ENCODE measurements around the gene SNRPA1. TPM values are rescaled to one million over a fixed set of nuclear protein-coding genes. Genes with fewer than 3 reads are reported as not detected.

Gene SNRPA1
- total and polyA plus RNA-seq, 2 of the 13 experiments (the other 11 are each of a cell fraction or from before 2014, with no cell fraction given), result 41.2 to 108 TPM

DNA sequence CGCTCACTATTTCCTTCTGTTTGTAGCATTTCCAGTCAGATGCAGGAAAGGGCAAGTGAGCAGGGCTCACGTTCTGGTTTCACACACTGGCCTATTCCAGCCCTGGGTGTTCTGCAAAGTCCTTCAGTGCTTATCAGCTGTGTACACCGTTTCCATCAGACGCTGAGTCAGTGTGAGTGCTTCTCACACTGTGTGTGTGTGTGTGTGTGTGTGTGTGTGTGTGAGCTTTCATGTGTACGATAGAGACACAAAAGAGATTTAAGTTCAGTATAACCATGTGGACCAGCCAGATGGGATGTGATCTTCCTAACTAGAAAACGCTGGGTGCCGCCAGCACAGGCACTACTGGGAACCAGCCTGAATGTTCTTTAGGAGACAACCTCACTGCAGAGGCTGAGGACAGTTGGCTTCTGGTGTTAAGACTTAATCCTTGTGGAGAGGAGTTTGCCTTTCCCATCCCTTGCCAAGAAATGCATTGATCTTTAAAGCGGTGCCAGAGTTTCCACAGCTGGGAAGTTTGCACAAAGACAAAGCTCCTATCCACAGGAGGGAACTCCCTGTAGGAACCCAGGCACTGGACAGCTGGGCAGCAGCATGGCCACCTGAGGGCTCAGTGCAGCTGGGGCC, 39.3 kb downstream of the SNRPA1 start:
- Histone ChIP-seq H3K4me3 (replicated peaks in 1 of 3; ENCODE audit: insufficient read depth in 1 of 3, low read depth in 2 of 3, low read length in 3 of 3) (0 out of 6 replicates have a peak overlapping the region, but pooled peaks of 1 of the 3 experiments have one; percentile 9), H4K20me1 (ENCODE audit: insufficient read depth, low read length) (peaks cover 2% of the 10 kb centered on the region; the same call in 1 of the 2 replicates), H3K27ac (ENCODE audit: extremely low read length, insufficient read depth, low read length) (no peak overlapping the region), H3K4me2 (ENCODE audit: low read depth, low read length) (peak overlapping the region; percentile 60), H3K9me3 (ENCODE audit: low read length) (no peaks in the 10 kb centered on the region), H2AFZ (ENCODE audit: low read length) (peak overlapping the region; percentile 1), H3K4me1 (ENCODE audit: insufficient read depth, low read length) (peaks cover 42% of the 10 kb centered on the region), H3K9ac (ENCODE audit: insufficient read depth, low read depth, low read length) (no peak overlapping the region), H3K36me3 (replicated peaks in 1 of 2; ENCODE audit: control insufficient read depth in 1 of 2, insufficient read depth in 2 of 2, low read length in 2 of 2) (no peaks in the 10 kb centered on the region), H3K79me2 (ENCODE audit: insufficient read depth, low read length) (peaks cover 3% of the 10 kb centered on the region), H3K27me3 (ENCODE audit: control insufficient read depth in 1 of 2, insufficient read depth in 2 of 2, low read length in 2 of 2) (peaks cover 0 to 4% of the 10 kb centered on the region in 2 experiments; a peak in 2 of 5 replicates)
- no TSS peak for BruUV-seq (replicated peaks)
- DNase-seq (ENCODE audit: low spot score), result peak; percentile 45
- in situ Hi-C loops (cut with HindIII; ENCODE audit: extremely low pct_ligation_motif_present, low pct_unique_long_range_greater_than_20kb) (loop anchor here (5.0 to 25.0 kb wide), 4 partner anchors 171 to 593 kb away; partner anchors contain the start of gene LRRK1), intact Hi-C loops (cut with micrococcal nuclease; ENCODE audit: unreplicated experiment) (loop anchor here (10.0 kb wide), 2 partner anchors 131 to 341 kb away; partner anchors contain the start of gene LRRK1)
- FAIRE-seq, result no peak
- ChIA-PET POLR2A (interaction anchor here (0.9 to 1.4 kb wide), 2 partner anchors 12 to 165 kb away, joined by 3 to 4 read pairs; no protein-coding TSS in a partner anchor), CTCF (ENCODE audit: low intra/inter-chr PET ratio, low total read pairs) (interaction anchor here (3.0 to 4.7 kb wide), 2 partner anchors 166 to 240 kb away, joined by 37 to 72 read pairs; no protein-coding TSS in a partner anchor)
- WGBS (ENCODE audit: low lambda C conversion rate), result 0% methylated on average over 6 of the region's 8 CpGs
- peak; percentile 37 for ATAC-seq
- no peak for TF ChIP-seq SATB2 (CRISPR knock-in tag; IDR thresholded peaks at IDR 0.05)
- no peak for TF ChIP-seq FOXC1 (CRISPR knock-in tag; IDR thresholded peaks at IDR 0.05; ENCODE audit: borderline replicate concordance)
- TF ChIP-seq, protein P1, sequence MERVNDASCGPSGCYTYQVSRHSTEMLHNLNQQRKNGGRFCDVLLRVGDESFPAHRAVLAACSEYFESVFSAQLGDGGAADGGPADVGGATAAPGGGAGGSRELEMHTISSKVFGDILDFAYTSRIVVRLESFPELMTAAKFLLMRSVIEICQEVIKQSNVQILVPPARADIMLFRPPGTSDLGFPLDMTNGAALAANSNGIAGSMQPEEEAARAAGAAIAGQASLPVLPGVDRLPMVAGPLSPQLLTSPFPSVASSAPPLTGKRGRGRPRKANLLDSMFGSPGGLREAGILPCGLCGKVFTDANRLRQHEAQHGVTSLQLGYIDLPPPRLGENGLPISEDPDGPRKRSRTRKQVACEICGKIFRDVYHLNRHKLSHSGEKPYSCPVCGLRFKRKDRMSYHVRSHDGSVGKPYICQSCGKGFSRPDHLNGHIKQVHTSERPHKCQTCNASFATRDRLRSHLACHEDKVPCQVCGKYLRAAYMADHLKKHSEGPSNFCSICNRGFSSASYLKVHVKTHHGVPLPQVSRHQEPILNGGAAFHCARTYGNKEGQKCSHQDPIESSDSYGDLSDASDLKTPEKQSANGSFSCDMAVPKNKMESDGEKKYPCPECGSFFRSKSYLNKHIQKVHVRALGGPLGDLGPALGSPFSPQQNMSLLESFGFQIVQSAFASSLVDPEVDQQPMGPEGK (CRISPR knock-in tag; IDR thresholded peaks at IDR 0.05), result no peak
- TF ChIP-seq MXI1 (IDR thresholded peaks at IDR 0.05; ENCODE audit: borderline replicate concordance, low read depth, low read length), result no peak
- TF ChIP-seq GTF3A (CRISPR knock-in tag; conservative IDR thresholded peaks at IDR 0.05), result no peak
- TF ChIP-seq, protein P2, sequence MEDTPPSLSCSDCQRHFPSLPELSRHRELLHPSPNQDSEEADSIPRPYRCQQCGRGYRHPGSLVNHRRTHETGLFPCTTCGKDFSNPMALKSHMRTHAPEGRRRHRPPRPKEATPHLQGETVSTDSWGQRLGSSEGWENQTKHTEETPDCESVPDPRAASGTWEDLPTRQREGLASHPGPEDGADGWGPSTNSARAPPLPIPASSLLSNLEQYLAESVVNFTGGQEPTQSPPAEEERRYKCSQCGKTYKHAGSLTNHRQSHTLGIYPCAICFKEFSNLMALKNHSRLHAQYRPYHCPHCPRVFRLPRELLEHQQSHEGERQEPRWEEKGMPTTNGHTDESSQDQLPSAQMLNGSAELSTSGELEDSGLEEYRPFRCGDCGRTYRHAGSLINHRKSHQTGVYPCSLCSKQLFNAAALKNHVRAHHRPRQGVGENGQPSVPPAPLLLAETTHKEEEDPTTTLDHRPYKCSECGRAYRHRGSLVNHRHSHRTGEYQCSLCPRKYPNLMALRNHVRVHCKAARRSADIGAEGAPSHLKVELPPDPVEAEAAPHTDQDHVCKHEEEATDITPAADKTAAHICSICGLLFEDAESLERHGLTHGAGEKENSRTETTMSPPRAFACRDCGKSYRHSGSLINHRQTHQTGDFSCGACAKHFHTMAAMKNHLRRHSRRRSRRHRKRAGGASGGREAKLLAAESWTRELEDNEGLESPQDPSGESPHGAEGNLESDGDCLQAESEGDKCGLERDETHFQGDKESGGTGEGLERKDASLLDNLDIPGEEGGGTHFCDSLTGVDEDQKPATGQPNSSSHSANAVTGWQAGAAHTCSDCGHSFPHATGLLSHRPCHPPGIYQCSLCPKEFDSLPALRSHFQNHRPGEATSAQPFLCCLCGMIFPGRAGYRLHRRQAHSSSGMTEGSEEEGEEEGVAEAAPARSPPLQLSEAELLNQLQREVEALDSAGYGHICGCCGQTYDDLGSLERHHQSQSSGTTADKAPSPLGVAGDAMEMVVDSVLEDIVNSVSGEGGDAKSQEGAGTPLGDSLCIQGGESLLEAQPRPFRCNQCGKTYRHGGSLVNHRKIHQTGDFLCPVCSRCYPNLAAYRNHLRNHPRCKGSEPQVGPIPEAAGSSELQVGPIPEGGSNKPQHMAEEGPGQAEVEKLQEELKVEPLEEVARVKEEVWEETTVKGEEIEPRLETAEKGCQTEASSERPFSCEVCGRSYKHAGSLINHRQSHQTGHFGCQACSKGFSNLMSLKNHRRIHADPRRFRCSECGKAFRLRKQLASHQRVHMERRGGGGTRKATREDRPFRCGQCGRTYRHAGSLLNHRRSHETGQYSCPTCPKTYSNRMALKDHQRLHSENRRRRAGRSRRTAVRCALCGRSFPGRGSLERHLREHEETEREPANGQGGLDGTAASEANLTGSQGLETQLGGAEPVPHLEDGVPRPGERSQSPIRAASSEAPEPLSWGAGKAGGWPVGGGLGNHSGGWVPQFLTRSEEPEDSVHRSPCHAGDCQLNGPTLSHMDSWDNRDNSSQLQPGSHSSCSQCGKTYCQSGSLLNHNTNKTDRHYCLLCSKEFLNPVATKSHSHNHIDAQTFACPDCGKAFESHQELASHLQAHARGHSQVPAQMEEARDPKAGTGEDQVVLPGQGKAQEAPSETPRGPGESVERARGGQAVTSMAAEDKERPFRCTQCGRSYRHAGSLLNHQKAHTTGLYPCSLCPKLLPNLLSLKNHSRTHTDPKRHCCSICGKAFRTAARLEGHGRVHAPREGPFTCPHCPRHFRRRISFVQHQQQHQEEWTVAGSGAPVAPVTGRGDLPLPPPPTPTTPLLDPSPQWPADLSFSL (CRISPR knock-in tag; IDR thresholded peaks at IDR 0.05), result peak; percentile 74
- no peak for TF ChIP-seq ZNF121 (CRISPR knock-in tag; IDR thresholded peaks at IDR 0.05)
- 0 out of 2 replicates have a peak, but pooled peaks have one; percentile 14 for TF ChIP-seq NFE2L2 (IDR thresholded peaks at IDR 0.05; ENCODE audit: low read length)
- no peak for TF ChIP-seq ZFP1 (CRISPR knock-in tag; IDR thresholded peaks at IDR 0.05)
- no peak for TF ChIP-seq SRSF9 (IDR thresholded peaks at IDR 0.05; ENCODE audit: borderline replicate concordance, insufficient read depth, low read depth, low read length, poor library complexity, severe bottlenecking)
- TF ChIP-seq FOXJ3 (CRISPR knock-in tag; IDR thresholded peaks at IDR 0.05; ENCODE audit: borderline replicate concordance), result no peak
- no peak for TF ChIP-seq ZFP62 (CRISPR knock-in tag; IDR thresholded peaks at IDR 0.05)
- no peak for TF ChIP-seq RXRA (CRISPR knock-in tag; IDR thresholded peaks at IDR 0.05)
- TF ChIP-seq ZNF460 (CRISPR knock-in tag; IDR thresholded peaks at IDR 0.05; ENCODE audit: borderline replicate concordance), result no peak
- TF ChIP-seq, protein P3, sequence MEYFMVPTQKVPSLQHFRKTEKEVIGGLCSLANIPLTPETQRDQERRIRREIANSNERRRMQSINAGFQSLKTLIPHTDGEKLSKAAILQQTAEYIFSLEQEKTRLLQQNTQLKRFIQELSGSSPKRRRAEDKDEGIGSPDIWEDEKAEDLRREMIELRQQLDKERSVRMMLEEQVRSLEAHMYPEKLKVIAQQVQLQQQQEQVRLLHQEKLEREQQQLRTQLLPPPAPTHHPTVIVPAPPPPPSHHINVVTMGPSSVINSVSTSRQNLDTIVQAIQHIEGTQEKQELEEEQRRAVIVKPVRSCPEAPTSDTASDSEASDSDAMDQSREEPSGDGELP (IDR thresholded peaks at IDR 0.05; ENCODE audit: borderline replicate concordance, low read depth), result peak; percentile 71; the same call in 1 of the 2 replicates

All from HepG2 (cell line).